Uterus (tissue), 2 donors: ENCODE results near the gene METTL26.

Source experiments
- POLR2A ChIP-seq, 2 donors: fragments of 450-650 bp; IDR thresholded peaks; one replicate each; pipeline ENCODE4 v1.6.1; 2016; ENCODE audit warnings: antibody characterized with exemption in 2 of 2, mild to moderate bottlenecking in 1 of 2, moderate library complexity in 1 of 2
- TF ChIP-seq, protein P1 (sequence below), 4 experiments: fragments of 200-600 bp in 2 of 4; fragments of 450-650 bp in 2 of 4; sonication (generic) in 2 of 4; IDR thresholded peaks; one replicate each; pipeline ENCODE4 v1.5.1; 2016 to 2019; ENCODE audit warnings: antibody characterized with exemption in 4 of 4, mild to moderate bottlenecking in 2 of 4, moderate library complexity in 1 of 4

- no peak for TF ChIP-seq POLR2A (IDR thresholded peaks at IDR 0.05)
- TF ChIP-seq, protein P1, sequence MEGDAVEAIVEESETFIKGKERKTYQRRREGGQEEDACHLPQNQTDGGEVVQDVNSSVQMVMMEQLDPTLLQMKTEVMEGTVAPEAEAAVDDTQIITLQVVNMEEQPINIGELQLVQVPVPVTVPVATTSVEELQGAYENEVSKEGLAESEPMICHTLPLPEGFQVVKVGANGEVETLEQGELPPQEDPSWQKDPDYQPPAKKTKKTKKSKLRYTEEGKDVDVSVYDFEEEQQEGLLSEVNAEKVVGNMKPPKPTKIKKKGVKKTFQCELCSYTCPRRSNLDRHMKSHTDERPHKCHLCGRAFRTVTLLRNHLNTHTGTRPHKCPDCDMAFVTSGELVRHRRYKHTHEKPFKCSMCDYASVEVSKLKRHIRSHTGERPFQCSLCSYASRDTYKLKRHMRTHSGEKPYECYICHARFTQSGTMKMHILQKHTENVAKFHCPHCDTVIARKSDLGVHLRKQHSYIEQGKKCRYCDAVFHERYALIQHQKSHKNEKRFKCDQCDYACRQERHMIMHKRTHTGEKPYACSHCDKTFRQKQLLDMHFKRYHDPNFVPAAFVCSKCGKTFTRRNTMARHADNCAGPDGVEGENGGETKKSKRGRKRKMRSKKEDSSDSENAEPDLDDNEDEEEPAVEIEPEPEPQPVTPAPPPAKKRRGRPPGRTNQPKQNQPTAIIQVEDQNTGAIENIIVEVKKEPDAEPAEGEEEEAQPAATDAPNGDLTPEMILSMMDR (IDR thresholded peaks at IDR 0.05) = no peak
Observed at GRCh38 chr16:609984-610383, 26.1 kb downstream of the METTL26 start.
